Activated CD8-positive, alpha-beta memory T cell treated with anti-CD3 and anti-CD28 coated beads, Interleukin-2, amount 10 ng/mL, durations not matched to agents 7 days and 5 days (primary cell): Measurements from ENCODE around the gene SDC4. TPM values are rescaled to one million over a fixed set of nuclear protein-coding genes. Genes with fewer than 3 reads are reported as not detected.

Source experiments
- ATAC-seq: fragments of 150-1000 bp; cut with Tn5 transposase; one replicate; pipeline ENCODE4 v1.10.0; 2021; ENCODE audit warnings: moderate library complexity
- CTCF ChIA-PET: fragments of 350-600 bp; sonication (Branson Sonifier 250); formaldehyde crosslinking; loops from one replicate; lab custom pipeline; 2021; ENCODE audit warnings: antibody characterized with exemption; lab: Charles Lee
- DNase-seq: peaks from one replicate; pipeline ENCODE4 v3.0.0-alpha.2; 2020
- H3K27ac Mint-ChIP-seq: one replicate; pipeline ENCODE4 v1.8.0; 2021; ENCODE audit warnings: mild to moderate bottlenecking, mixed read lengths
- H3K27me3 Mint-ChIP-seq: one replicate; pipeline ENCODE4 v1.8.0; 2021; ENCODE audit warnings: mixed read lengths
- H3K36me3 Mint-ChIP-seq: one replicate; pipeline ENCODE4 v1.8.0; 2021; ENCODE audit warnings: mild to moderate bottlenecking, mixed read lengths
- H3K4me1 Mint-ChIP-seq: one replicate; pipeline ENCODE4 v1.8.0; 2021; ENCODE audit warnings: mixed read lengths
- H3K4me3 Mint-ChIP-seq: one replicate; pipeline ENCODE4 v1.8.0; 2021; ENCODE audit warnings: mild to moderate bottlenecking, moderate library complexity, mixed read lengths
- H3K9me3 Mint-ChIP-seq: one replicate; pipeline ENCODE4 v1.8.0; 2022; ENCODE audit warnings: low read depth, mixed read lengths
- total RNA-seq, 2 experiments: library from RNA; stranded (reverse); gene quantifications; one replicate each; pipeline ENCODE4 v1.2.3, GENCODE V29; 2021

The SDC4 gene
- total RNA-seq, 2 experiments from 2014 or later, result 15.0 to 50.7 TPM

DNA sequence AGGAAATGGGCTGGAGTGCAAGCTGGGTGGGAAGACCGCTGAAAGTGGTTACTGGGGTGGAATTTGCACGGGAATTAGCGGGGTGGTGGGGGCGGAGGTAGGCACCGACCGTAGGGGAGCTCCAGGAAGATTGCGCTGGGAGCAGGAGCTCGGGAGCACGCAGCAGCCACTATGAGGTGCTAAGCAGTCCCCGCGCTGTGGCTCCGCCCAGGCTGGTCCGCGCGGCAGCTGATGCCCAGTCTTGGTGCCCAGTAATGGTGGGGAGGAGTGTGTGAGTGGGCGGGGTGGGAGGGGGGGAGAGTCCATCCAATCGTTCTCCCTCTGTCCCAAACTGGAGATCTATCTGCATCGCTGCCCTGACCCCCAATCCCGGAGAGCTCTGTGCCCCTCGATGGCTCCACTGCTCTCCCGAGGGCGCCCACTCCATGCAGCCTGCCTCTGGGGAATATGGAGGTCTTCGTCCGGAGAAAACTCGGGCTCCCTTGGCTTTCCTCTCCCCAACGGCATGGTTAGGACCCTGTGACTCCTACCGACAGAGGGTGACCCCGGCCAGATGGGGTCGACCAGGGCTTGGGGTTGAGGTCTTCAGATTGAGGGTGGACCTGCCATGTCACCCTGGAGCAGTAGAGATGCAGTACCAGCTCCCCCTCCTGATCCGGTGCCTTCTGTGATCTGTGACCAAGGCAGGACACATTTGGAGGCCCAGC, 24.6 kb upstream of the SDC4 start:
- H3K27me3 Mint-ChIP-seq, result no peaks in the 10 kb centered on the region
- peak overlapping the region; percentile 90 for H3K27ac Mint-ChIP-seq
- peaks cover 34% of the 10 kb centered on the region for H3K4me1 Mint-ChIP-seq
- no peaks in the 10 kb centered on the region for H3K9me3 Mint-ChIP-seq
- DNase-seq (peak; percentile 38), ATAC-seq (no peak)
- CTCF ChIA-PET, result interaction anchor here (0.6 to 19.3 kb wide), 30 partner anchors 11 to 586 kb away, joined by 3 to 478 read pairs (median 9); partner anchors contain the start of genes DBNDD2, PIGT and SYS1
- H3K4me3 Mint-ChIP-seq, result peak overlapping the region; percentile 78
- peaks cover 7% of the 10 kb centered on the region for H3K36me3 Mint-ChIP-seq

DNA sequence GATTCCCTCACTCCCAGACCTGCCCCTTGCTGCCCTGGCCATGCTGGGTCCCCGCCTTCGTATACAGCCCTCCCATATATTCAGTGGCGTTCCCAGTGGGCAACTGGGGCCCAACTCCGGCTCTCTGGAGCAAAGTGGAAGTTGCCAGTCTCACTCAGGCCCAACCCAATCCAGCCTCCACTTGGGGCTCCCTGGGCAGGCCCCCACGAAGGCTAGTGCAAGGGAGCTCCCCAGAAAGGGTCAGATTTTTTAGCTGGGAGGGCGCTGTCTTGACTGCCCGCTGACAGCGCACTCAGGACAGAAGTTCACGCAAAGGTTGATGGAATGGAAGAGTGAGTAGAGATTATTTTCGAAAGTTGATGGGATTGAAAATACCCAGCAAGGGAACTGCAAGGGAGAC, 24.0 kb upstream of the SDC4 start:
- no peak overlapping the region for H3K4me3 Mint-ChIP-seq

GRCh38 chr20:45370571-45371160, 22.4 kb upstream of the SDC4 start:
- Mint-ChIP-seq H3K9me3 (no peaks in the 10 kb centered on the region), H3K27me3 (no peaks in the 10 kb centered on the region), H3K4me3 (no peak overlapping the region), H3K27ac (no peak overlapping the region), H3K4me1 (peaks cover 51% of the 10 kb centered on the region), H3K36me3 (peaks cover 22% of the 10 kb centered on the region)
- DNase-seq (peak; percentile 37), ATAC-seq (no peak)
- CTCF ChIA-PET, result interaction anchor here (1.2 to 19.3 kb wide), 8 partner anchors 8 to 79 kb away, joined by 3 to 478 read pairs (median 27); partner anchors contain the start of genes DBNDD2, PIGT, SDC4 and SYS1

More for the DNA sequence above, 24.0 kb upstream of the SDC4 start:
- no peak for ATAC-seq
- CTCF ChIA-PET, result interaction anchor here (0.9 to 19.3 kb wide), 12 partner anchors 10 to 587 kb away, joined by 3 to 478 read pairs (median 19); partner anchors contain the start of genes DBNDD2, PIGT and SYS1
- DNase-seq, result peak; percentile 33
- H3K36me3 Mint-ChIP-seq, result peaks cover 10% of the 10 kb centered on the region
- H3K4me1 Mint-ChIP-seq, result peaks cover 40% of the 10 kb centered on the region
- H3K27me3 Mint-ChIP-seq, result no peaks in the 10 kb centered on the region
- H3K27ac Mint-ChIP-seq, result peak overlapping the region; percentile 40
- H3K9me3 Mint-ChIP-seq, result no peaks in the 10 kb centered on the region

DNA sequence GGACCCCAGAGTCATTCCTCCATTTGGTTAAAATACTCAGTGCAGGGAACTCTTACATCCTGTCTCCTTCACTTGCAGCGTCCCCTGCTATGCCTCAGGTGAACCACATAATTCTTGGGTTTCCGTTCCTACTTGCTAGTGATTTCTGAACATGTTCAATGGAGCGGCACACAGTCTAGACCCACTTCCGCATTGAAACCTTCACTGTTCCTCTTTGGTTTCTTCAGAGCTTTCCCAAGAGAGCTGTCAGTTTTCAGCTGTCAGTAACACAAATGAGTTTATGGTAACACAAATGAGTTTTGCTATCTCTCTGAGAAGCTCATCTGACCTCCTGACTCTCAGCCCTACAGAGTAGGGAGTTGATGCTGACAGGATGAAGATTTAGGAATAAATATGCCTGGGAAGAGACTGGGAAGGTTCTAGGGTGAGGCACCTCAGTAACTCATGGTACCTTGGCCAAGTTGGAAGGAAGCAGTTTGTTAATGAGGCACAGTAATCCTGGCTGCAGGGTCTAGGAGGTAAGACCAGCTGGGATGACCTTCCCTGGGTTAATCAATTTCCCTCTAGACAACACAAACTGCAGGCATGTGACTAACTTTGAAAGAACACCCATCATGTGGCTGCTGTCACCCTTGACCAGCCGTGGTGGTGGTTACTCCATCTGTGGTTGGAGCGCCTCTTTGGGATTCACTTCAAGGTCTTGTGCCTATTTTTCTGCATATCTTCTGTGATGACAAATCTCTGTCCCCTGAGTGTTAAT, 20.2 kb upstream of the SDC4 start:
- Mint-ChIP-seq H3K27me3 (no peaks in the 10 kb centered on the region), H3K9me3 (no peaks in the 10 kb centered on the region), H3K27ac (peak overlapping the region; percentile 73), H3K36me3 (peaks cover 27% of the 10 kb centered on the region), H3K4me1 (peaks cover 54% of the 10 kb centered on the region), H3K4me3 (peak overlapping the region; percentile 37)
- ATAC-seq (peak; percentile 57), DNase-seq (peak; percentile 70)
- CTCF ChIA-PET, result interaction anchor here (0.9 to 19.3 kb wide), 7 partner anchors 11 to 403 kb away, joined by 3 to 478 read pairs (median 4); no protein-coding TSS in a partner anchor

GRCh38 chr20:45367126-45367525, 18.9 kb upstream of the SDC4 start:
- H3K27ac Mint-ChIP-seq, result no peak overlapping the region
- H3K36me3 Mint-ChIP-seq, result peaks cover 27% of the 10 kb centered on the region
- DNase-seq (no peak), ATAC-seq (no peak)
- no peaks in the 10 kb centered on the region for H3K9me3 Mint-ChIP-seq
- H3K27me3 Mint-ChIP-seq, result peaks cover 3% of the 10 kb centered on the region
- no peak overlapping the region for H3K4me3 Mint-ChIP-seq
- peaks cover 52% of the 10 kb centered on the region for H3K4me1 Mint-ChIP-seq
- CTCF ChIA-PET, result interaction anchor here (2.4 to 19.3 kb wide), 2 partner anchors 67 to 83 kb away, joined by 6 to 478 read pairs; no protein-coding TSS in a partner anchor

DNA sequence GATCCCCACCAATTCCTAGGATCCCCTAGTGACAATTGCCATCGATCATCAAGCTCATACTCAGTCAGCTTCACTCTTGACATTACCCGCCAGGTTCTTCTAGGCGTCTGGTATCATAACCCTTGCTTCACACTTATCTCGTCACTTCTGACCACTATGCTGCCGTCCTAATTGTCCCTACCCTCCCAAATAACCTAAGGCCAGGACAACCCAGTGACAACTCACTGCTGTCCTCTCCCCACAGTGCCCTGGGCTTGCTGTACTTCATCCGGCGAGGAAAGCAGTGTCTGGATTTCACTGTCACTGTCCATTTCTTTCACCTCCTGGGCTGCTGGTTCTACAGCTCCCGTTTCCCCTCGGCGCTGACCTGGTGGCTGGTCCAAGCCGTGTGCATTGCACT, 18.4 kb upstream of the SDC4 start:
- Mint-ChIP-seq H3K4me3 (no peak overlapping the region), H3K27ac (no peak overlapping the region), H3K9me3 (no peaks in the 10 kb centered on the region), H3K4me1 (peaks cover 56% of the 10 kb centered on the region), H3K27me3 (peaks cover 3% of the 10 kb centered on the region), H3K36me3 (peaks cover 27% of the 10 kb centered on the region)
- CTCF ChIA-PET, result interaction anchor here (19.3 kb wide), 1 partner anchor 67 kb away, joined by 478 read pairs; no protein-coding TSS in a partner anchor
- ATAC-seq (no peak), DNase-seq (no peak)

GRCh38 chr20:45366192-45366591, 18.0 kb upstream of the SDC4 start:
- no peak for ATAC-seq
- Mint-ChIP-seq H3K36me3 (peaks cover 27% of the 10 kb centered on the region), H3K4me1 (peaks cover 56% of the 10 kb centered on the region), H3K4me3 (no peak overlapping the region), H3K27me3 (peaks cover 3% of the 10 kb centered on the region), H3K9me3 (no peaks in the 10 kb centered on the region), H3K27ac (no peak overlapping the region)
- CTCF ChIA-PET, result interaction anchor here (19.3 kb wide), 1 partner anchor 68 kb away, joined by 478 read pairs; no protein-coding TSS in a partner anchor
- no peak for DNase-seq

DNA sequence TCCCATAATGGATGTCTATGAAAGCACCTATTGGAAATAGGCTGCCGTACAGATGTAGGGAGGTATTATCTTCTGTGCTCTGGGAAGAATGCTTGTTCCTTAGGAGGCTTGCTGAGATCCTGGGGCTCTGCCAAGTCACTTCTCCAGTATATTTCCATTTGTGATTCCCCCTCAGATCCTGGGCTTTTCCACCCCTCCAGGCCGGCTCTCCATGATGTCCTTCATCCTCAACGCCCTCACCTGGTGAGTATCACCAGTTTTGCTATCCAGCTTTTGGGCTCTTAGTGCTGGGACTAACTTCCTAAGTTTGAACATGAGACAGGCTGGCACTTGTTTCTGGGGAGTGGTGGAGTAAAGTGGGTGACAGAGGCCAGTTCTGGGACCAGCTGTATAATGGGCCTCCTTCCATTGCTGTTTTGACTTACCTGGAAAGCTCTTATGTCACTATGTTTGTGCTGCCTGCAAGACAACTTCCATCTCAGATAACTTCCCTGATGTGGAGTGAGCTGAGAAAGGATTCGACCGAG, 17.3 kb upstream of the SDC4 start:
- no peaks in the 10 kb centered on the region for H3K9me3 Mint-ChIP-seq
- DNase-seq, result peak; percentile 30
- CTCF ChIA-PET, result interaction anchor here (0.7 to 19.3 kb wide), 6 partner anchors 8 to 295 kb away, joined by 3 to 478 read pairs (median 110); partner anchors contain the start of gene PIGT
- H3K27me3 Mint-ChIP-seq, result peaks cover 3% of the 10 kb centered on the region
- no peak overlapping the region for H3K4me3 Mint-ChIP-seq
- peaks cover 27% of the 10 kb centered on the region for H3K36me3 Mint-ChIP-seq
- peaks cover 56% of the 10 kb centered on the region for H3K4me1 Mint-ChIP-seq
- no peak for ATAC-seq
- H3K27ac Mint-ChIP-seq, result no peak overlapping the region

GRCh38 chr20:45363611-45364492, 15.6 kb upstream of the SDC4 start:
- peaks cover 54% of the 10 kb centered on the region for H3K4me1 Mint-ChIP-seq
- CTCF ChIA-PET, result interaction anchor here (0.7 to 19.3 kb wide), 26 partner anchors 10 to 606 kb away, joined by 3 to 478 read pairs (median 6); partner anchors contain the start of genes PIGT and SDC4
- H3K9me3 Mint-ChIP-seq, result no peaks in the 10 kb centered on the region
- DNase-seq (peak; percentile 39), ATAC-seq (no peak)
- peaks cover 27% of the 10 kb centered on the region for H3K36me3 Mint-ChIP-seq
- peak overlapping the region; percentile 100 for H3K4me3 Mint-ChIP-seq
- peaks cover 3% of the 10 kb centered on the region for H3K27me3 Mint-ChIP-seq
- peak overlapping the region; percentile 97 for H3K27ac Mint-ChIP-seq

- ATAC-seq (peak; percentile 92), DNase-seq (peak; percentile 99)
- Mint-ChIP-seq H3K9me3 (no peaks in the 10 kb centered on the region), H3K4me3 (peak within 1 kb of the TSS; percentile 100), H3K27me3 (peaks cover 3% of the 10 kb centered on the region), H3K36me3 (peaks cover 23% of the 10 kb centered on the region), H3K27ac (peak within 1 kb of the TSS; percentile 97), H3K4me1 (peaks cover 52% of the 10 kb centered on the region)
- CTCF ChIA-PET, result interaction anchor here (0.7 to 19.3 kb wide), 32 partner anchors 10 to 606 kb away, joined by 3 to 478 read pairs (median 5); partner anchors contain the start of genes PIGT and SDC4
Observed at GRCh38 chr20:45362804-45363610, 14.8 kb upstream of the SDC4 start, which contains the start of gene SYS1. SYS1 (plus strand) TSS chr20:45363156; CDS start chr20:45363532, 376 bp downstream.

GRCh38 chr20:45361793-45362192, 13.6 kb upstream of the SDC4 start:
- Mint-ChIP-seq H3K27me3 (peaks cover 3% of the 10 kb centered on the region), H3K36me3 (peaks cover 12% of the 10 kb centered on the region), H3K9me3 (no peaks in the 10 kb centered on the region), H3K4me1 (peaks cover 51% of the 10 kb centered on the region), H3K27ac (no peak overlapping the region), H3K4me3 (no peak overlapping the region)
- ATAC-seq (no peak), DNase-seq (no peak)
- CTCF ChIA-PET, result interaction anchor here (0.8 to 19.3 kb wide), 15 partner anchors 9 to 409 kb away, joined by 3 to 478 read pairs (median 10); partner anchors contain the start of gene PIGT
